Activated T-cell treated with anti-CD3 and anti-CD28 coated beads for 48 hours (primary cell): Measurements from ENCODE around the gene DTX1.

Experiments
- DNase-seq: peaks from one replicate; pipeline ENCODE4 v3.0.0-alpha.2; 2020; ENCODE audit warnings: low read depth

DTX1 gene

GRCh38 chr12:113055594-113056380 is 743 bp upstream of the DTX1 start:
- no peak for DNase-seq

GRCh38 chr12:113056381-113056630 is 224 bp upstream of the DTX1 start:
- no peak for DNase-seq

- DNase-seq, result no peak
Measured at GRCh38 chr12:113057565-113058485, 1.3 kb downstream of the DTX1 start.

GRCh38 chr12:113058553-113058952 is 2.0 kb downstream of the DTX1 start:
- DNase-seq, result no peak

- peak; percentile 13 for DNase-seq
Measured at GRCh38 chr12:113059071-113059595, 2.6 kb downstream of the DTX1 start.

GRCh38 chr12:113060336-113060960 is 3.9 kb downstream of the DTX1 start:
- no peak for DNase-seq

- DNase-seq, result no peak
Measured at GRCh38 chr12:113061061-113061694, 4.6 kb downstream of the DTX1 start.

GRCh38 chr12:113062502-113063395 is 6.2 kb downstream of the DTX1 start:
- DNase-seq, result no peak

- DNase-seq, result no peak
Measured at GRCh38 chr12:113063396-113064350, 7.1 kb downstream of the DTX1 start.

- DNase-seq, result no peak
Measured at GRCh38 chr12:113064395-113065125, 8.0 kb downstream of the DTX1 start.

GRCh38 chr12:113065126-113066007 is 8.8 kb downstream of the DTX1 start:
- no peak for DNase-seq

- DNase-seq, result no peak
Measured at GRCh38 chr12:113066813-113067400, 10.4 kb downstream of the DTX1 start.

GRCh38 chr12:113067987-113068935 is 11.7 kb downstream of the DTX1 start:
- DNase-seq, result no peak

GRCh38 chr12:113069149-113069548 is 12.6 kb downstream of the DTX1 start:
- no peak for DNase-seq

GRCh38 chr12:113069751-113070116 is 13.2 kb downstream of the DTX1 start:
- DNase-seq, result no peak

GRCh38 chr12:113070117-113070906 is 13.8 kb downstream of the DTX1 start:
- peak; percentile 52 for DNase-seq
